GM12891 (cell line): ENCODE measurements around the gene PTGER1.

Experiments used
- POLR2A ChIP-seq: IDR thresholded peaks from 2 replicates; pipeline ENCODE4 v1.6.1; 2011; ENCODE audit warnings: low read depth, low read length, control low read depth
- POLR2AphosphoS5 ChIP-seq: IDR thresholded peaks from 2 replicates; pipeline ENCODE4 v1.6.1; 2011; ENCODE audit warnings: low read depth, low read length, control low read depth

DNA sequence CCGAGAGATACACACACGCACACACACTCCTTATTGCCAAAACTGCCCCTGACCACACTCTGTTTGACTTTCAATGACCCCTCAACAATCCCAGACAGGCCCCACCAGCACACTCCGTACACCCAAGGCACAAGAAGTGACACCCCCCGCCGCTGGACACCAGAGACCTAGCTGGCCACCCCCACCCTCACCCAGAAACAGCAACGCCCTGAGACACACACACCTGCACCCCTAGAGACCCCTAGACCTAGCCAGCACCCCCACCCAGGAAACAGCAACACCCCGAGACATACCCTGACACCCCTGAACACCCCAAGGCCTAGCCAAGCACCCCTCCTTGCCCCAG lies 1.1 kb upstream of the PTGER1 start:
- TF ChIP-seq POLR2AphosphoS5 (no peak), POLR2A (no peak)
